ENCODE data around the gene GPER1. TPM values are rescaled to one million over a fixed set of nuclear protein-coding genes. Genes with fewer than 3 reads are reported as not detected.

Gene GPER1
- total RNA-seq, 1 experiment from 2014 or later = 4.9 TPM

GRCh38 chr7:1103789-1104515 lies 16.0 kb downstream of the GPER1 start:
- Histone ChIP-seq H3F3A (ENCODE audit: low read length, unreplicated experiment) (no peaks in the 10 kb centered on the region), H3K9me2 (replicated peaks; ENCODE audit: low read length) (no peaks in the 10 kb centered on the region), H3K9ac (ENCODE audit: low read length) (no peak overlapping the region), H3K4me1 (ENCODE audit: insufficient read depth, low read length) (no peaks in the 10 kb centered on the region), H3K4me3 (ENCODE audit: low read length) (no peak overlapping the region), H3K9me3 (ENCODE audit: low read length) (no peaks in the 10 kb centered on the region), H3K27me3 (ENCODE audit: low read length) (no peaks in the 10 kb centered on the region), H3K27ac (ENCODE audit: low read length) (no peak overlapping the region), H3K79me2 (ENCODE audit: low read length) (no peaks in the 10 kb centered on the region), H3K36me3 (ENCODE audit: low read depth, low read length) (no peaks in the 10 kb centered on the region), H4K20me1 (ENCODE audit: low read length) (no peaks in the 10 kb centered on the region), H3K4me2 (ENCODE audit: low read length) (no peak overlapping the region), H2AFZ (ENCODE audit: low read length) (no peak overlapping the region)
- DNase-seq (no peak), ATAC-seq (no peak)
- intact Hi-C loops (cut with micrococcal nuclease) = no loop called here
- TF ChIP-seq EZH2phosphoT487 (IDR thresholded peaks at IDR 0.05; ENCODE audit: borderline replicate concordance, low read length) = no peak
- TF ChIP-seq, protein P1, sequence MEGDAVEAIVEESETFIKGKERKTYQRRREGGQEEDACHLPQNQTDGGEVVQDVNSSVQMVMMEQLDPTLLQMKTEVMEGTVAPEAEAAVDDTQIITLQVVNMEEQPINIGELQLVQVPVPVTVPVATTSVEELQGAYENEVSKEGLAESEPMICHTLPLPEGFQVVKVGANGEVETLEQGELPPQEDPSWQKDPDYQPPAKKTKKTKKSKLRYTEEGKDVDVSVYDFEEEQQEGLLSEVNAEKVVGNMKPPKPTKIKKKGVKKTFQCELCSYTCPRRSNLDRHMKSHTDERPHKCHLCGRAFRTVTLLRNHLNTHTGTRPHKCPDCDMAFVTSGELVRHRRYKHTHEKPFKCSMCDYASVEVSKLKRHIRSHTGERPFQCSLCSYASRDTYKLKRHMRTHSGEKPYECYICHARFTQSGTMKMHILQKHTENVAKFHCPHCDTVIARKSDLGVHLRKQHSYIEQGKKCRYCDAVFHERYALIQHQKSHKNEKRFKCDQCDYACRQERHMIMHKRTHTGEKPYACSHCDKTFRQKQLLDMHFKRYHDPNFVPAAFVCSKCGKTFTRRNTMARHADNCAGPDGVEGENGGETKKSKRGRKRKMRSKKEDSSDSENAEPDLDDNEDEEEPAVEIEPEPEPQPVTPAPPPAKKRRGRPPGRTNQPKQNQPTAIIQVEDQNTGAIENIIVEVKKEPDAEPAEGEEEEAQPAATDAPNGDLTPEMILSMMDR (conservative IDR thresholded peaks at IDR 0.05; ENCODE audit: low read depth, low read length) = no peak
- no peak for TF ChIP-seq EZH2 (IDR thresholded peaks at IDR 0.05; ENCODE audit: low read length, unreplicated experiment)
- CTCF ChIA-PET = no interaction called here
- BruUV-seq (replicated peaks) = no TSS peak
- POLR2A ChIA-PET (ENCODE audit: unreplicated experiment) = no interaction called here

- no peaks in the 10 kb centered on the region for H3K79me2 ChIP-seq (ENCODE audit: low read length)
- H3K4me1 ChIP-seq (ENCODE audit: insufficient read depth, low read length) = no peaks in the 10 kb centered on the region
- H3K4me3 ChIP-seq (ENCODE audit: low read length) = no peak overlapping the region
- TF ChIP-seq EZH2phosphoT487 (IDR thresholded peaks at IDR 0.05; ENCODE audit: borderline replicate concordance, low read length) (no peak), EZH2 (IDR thresholded peaks at IDR 0.05; ENCODE audit: low read length, unreplicated experiment) (no peak)
- TF ChIP-seq, protein P1 (conservative IDR thresholded peaks at IDR 0.05; ENCODE audit: low read depth, low read length) = no peak
- BruUV-seq (replicated peaks) = no TSS peak
- no peak overlapping the region for H3K4me2 ChIP-seq (ENCODE audit: low read length)
- ChIA-PET CTCF (no interaction called here), POLR2A (ENCODE audit: unreplicated experiment) (no interaction called here)
- no peaks in the 10 kb centered on the region for H3K36me3 ChIP-seq (ENCODE audit: low read depth, low read length)
- H3K9me2 ChIP-seq (replicated peaks; ENCODE audit: low read length) = no peaks in the 10 kb centered on the region
- ATAC-seq (no peak), DNase-seq (no peak)
- H3K9ac ChIP-seq (ENCODE audit: low read length) = no peak overlapping the region
- H3F3A ChIP-seq (ENCODE audit: low read length, unreplicated experiment) = no peaks in the 10 kb centered on the region
- no peak overlapping the region for H3K27ac ChIP-seq (ENCODE audit: low read length)
- intact Hi-C loops (cut with micrococcal nuclease) = no loop called here
- H3K9me3 ChIP-seq (ENCODE audit: low read length) = no peaks in the 10 kb centered on the region
- H3K27me3 ChIP-seq (ENCODE audit: low read length) = no peaks in the 10 kb centered on the region
- no peak overlapping the region for H2AFZ ChIP-seq (ENCODE audit: low read length)
- H4K20me1 ChIP-seq (ENCODE audit: low read length) = no peaks in the 10 kb centered on the region
Measured at GRCh38 chr7:1104516-1105179, 16.7 kb downstream of the GPER1 start.

DNA sequence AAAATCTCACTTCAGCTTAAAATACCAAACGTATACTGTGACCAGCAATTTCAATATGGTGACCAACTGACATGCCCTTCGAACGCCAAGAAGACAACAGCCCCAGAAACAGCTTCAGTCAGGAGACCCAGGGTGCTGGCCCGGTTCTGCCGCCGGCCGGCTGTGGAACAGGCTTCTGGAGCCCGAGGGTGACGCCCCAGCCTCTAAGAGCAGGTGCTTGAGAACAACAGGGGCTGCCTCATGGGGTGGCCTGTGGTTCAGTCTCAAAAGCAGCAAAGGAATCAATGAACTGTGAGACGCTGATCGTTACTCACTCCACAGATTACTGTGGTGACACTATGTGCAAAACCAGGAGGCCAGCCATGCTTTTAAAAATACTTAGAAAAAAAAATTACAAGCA lies 17.3 kb downstream of the GPER1 start:
- Histone ChIP-seq H3K36me3 (ENCODE audit: low read depth, low read length) (no peaks in the 10 kb centered on the region), H2AFZ (ENCODE audit: low read length) (no peak overlapping the region), H3K9me3 (ENCODE audit: low read length) (no peaks in the 10 kb centered on the region), H3K9ac (ENCODE audit: low read length) (no peak overlapping the region), H4K20me1 (ENCODE audit: low read length) (no peaks in the 10 kb centered on the region), H3K4me1 (ENCODE audit: insufficient read depth, low read length) (no peaks in the 10 kb centered on the region), H3K4me2 (ENCODE audit: low read length) (no peak overlapping the region), H3K4me3 (ENCODE audit: low read length) (no peak overlapping the region), H3K9me2 (replicated peaks; ENCODE audit: low read length) (no peaks in the 10 kb centered on the region), H3F3A (ENCODE audit: low read length, unreplicated experiment) (no peaks in the 10 kb centered on the region), H3K79me2 (ENCODE audit: low read length) (no peaks in the 10 kb centered on the region), H3K27me3 (ENCODE audit: low read length) (no peaks in the 10 kb centered on the region), H3K27ac (ENCODE audit: low read length) (no peak overlapping the region)
- no peak for TF ChIP-seq EZH2 (IDR thresholded peaks at IDR 0.05; ENCODE audit: low read length, unreplicated experiment)
- TF ChIP-seq EZH2phosphoT487 (IDR thresholded peaks at IDR 0.05; ENCODE audit: borderline replicate concordance, low read length) = no peak
- TF ChIP-seq, protein P1 (conservative IDR thresholded peaks at IDR 0.05; ENCODE audit: low read depth, low read length) = no peak
- intact Hi-C loops (cut with micrococcal nuclease) = no loop called here
- DNase-seq = no peak
- BruUV-seq (replicated peaks) = no TSS peak
- POLR2A ChIA-PET (ENCODE audit: unreplicated experiment) = no interaction called here
- CTCF ChIA-PET = no interaction called here
- ATAC-seq = no peak

Measured in PC-3 (cell line).